ENCODE results near the gene CNTN4.

CNTN4 gene

DNA sequence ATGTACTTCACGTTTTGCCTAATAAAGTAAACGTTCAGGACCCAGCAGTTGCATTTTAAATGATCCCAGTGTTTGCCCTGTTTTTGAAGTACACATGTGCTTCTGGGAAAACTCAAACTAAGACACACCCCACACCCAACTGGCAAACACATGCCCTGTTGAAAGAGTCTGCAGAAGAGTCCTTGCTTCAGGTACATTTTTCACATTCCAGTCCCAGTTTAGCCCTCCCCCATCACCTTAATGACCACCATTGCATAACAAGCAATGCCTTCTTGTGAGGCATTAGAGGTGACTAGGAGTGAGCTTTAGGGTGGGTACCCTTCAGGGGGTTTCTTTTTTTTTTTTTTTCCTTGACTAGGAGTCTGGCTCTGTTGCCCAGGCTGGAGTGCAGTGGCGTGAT is 322.3 kb downstream of the CNTN4 start:
- no peak for DNase-seq

- DNase-seq = no peak
These were observed 324.5 kb downstream of the CNTN4 start for GRCh38 chr3:2423143-2423542.

DNA sequence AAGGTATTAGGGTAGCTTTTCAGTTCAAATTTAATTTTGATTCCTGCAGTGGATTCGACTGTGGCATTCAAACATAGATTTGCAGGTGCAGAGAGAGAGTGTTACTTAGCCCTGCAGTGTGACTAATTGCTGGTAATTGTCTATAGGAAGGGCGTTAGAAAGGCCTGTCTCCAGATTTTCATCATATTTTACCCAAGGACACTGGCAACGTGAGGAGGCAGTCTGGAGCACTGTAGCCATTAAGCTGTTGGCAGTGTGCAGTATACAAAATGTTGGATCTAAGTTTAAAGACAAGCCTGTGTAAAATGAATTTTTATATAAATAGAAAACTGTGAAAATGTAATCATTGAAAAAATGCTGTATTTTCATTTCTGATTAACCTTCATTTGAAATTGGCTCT is 342.9 kb downstream of the CNTN4 start:
- no peak for DNase-seq

- peak in 1 of 14 donors; percentile 74 for DNase-seq
These were observed 347.5 kb downstream of the CNTN4 start for GRCh38 chr3:2446146-2446545.

GRCh38 chr3:2452249-2452648 is 353.6 kb downstream of the CNTN4 start:
- peak in 1 of 14 donors; percentile 0 for DNase-seq

DNA sequence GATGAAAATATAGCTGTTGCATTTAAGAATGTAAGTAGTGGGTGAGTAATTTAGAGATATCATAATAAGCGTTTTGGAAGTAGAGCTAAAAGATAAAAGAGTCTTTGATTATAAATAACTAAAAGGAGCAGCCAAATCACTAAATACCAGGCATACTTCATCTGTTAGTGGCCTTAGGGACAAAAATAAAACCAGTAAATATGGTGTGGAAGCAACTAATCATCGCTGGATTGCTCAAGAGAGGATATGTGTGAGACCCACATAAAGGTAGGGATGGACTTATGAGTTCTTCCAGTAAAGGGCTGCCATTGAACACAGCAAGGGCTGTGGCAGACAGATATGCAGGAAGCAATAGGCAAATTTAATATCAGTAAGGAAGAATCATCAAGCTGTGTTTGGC is 356.2 kb downstream of the CNTN4 start:
- DNase-seq = no peak

GRCh38 chr3:2456788-2457187 is 358.1 kb downstream of the CNTN4 start:
- no peak for DNase-seq

- DNase-seq = no peak
These were observed 360.1 kb downstream of the CNTN4 start for GRCh38 chr3:2458816-2459215.

- no peak for DNase-seq
These were observed 367.2 kb downstream of the CNTN4 start for GRCh38 chr3:2465842-2466241.

- DNase-seq = no peak
These were observed 370.1 kb downstream of the CNTN4 start for GRCh38 chr3:2468816-2469215.

GRCh38 chr3:2476996-2477395 is 378.3 kb downstream of the CNTN4 start:
- no peak for DNase-seq

GRCh38 chr3:2477620-2478019 is 379.0 kb downstream of the CNTN4 start:
- DNase-seq = peak in 1 of 14 donors; percentile 45

- DNase-seq = no peak
These were observed 385.7 kb downstream of the CNTN4 start for GRCh38 chr3:2484162-2485026.

GRCh38 chr3:2485027-2485375 is 386.3 kb downstream of the CNTN4 start:
- no peak for DNase-seq

GRCh38 chr3:2495746-2496145 is 397.1 kb downstream of the CNTN4 start:
- peak in 1 of 14 donors; percentile 63 for DNase-seq

- DNase-seq = no peak
These were observed 406.2 kb downstream of the CNTN4 start for GRCh38 chr3:2504912-2505311.

- DNase-seq = no peak
These were observed 408.1 kb downstream of the CNTN4 start for GRCh38 chr3:2506776-2507175.

DNA sequence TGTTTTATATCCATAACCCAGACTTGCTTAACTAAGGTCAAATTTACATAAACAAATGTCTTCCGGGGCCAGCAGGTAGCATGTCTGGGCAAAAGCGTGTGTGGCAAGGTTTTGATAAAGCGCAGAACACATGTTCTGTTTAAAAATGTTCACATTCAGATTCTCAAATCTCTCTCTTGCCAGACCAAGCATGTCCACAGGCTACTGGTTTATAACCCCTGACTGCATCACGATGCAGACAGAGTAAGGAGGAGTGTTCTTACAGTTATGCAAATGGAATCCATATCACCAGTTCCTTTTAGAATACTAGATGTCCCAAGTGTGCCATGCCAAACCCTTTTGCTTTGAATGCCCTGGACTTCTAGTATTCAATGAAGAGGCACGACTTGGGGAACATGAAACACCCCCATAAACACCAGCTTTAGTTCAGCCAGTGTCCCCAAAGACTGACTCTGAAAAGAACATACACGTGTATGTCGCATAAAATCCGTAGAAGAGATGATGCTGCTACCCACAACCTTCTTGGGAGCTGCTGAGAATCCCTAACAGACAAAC is 412.0 kb downstream of the CNTN4 start:
- peak in 1 of 14 donors; percentile 53 for DNase-seq

DNA sequence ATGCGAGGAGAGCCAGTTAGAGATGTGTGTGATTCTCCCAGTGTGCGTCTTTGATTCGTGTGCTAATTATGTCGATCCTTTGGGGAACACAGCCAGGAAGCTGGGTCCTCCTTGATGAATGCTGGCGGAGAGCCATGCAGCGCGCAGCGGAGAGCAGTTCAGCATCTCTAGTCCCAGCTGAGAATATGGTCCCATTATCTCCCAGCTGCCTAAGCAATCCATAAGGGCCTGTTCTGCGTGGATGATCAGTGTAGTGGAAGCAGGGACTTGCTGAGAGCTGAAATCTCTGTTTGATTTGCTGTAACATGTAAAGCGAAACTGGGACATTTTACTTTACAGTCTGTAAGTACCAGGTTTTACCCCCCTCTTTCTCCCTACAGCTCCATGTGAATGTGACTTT is 412.7 kb downstream of the CNTN4 start:
- DNase-seq = peak in 5 of 14 donors; percentile 0 to 54 (median 8)

DNA sequence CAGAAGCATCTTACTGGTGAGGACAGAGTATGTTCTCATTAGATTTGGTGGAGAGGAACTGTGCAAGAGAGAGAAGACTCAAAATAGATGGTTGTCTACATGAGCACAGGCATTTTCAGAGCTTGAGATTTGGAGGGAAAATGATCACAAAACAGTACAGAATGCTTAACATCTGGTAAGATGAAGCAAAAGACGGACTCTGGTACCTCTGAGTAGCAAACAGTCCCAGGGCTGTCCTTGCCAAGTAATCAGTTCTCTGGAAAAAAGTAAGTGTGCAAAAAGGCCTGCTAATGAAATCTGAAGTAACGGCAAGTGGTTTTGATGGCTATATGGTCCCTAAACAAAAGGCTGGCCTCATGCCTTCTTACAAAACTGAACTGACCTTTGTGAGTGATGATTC is 414.2 kb downstream of the CNTN4 start:
- no peak for DNase-seq

GRCh38 chr3:2513986-2514385 is 415.3 kb downstream of the CNTN4 start:
- no peak for DNase-seq

GRCh38 chr3:2516762-2517441 is 418.2 kb downstream of the CNTN4 start:
- DNase-seq = no peak

DNA sequence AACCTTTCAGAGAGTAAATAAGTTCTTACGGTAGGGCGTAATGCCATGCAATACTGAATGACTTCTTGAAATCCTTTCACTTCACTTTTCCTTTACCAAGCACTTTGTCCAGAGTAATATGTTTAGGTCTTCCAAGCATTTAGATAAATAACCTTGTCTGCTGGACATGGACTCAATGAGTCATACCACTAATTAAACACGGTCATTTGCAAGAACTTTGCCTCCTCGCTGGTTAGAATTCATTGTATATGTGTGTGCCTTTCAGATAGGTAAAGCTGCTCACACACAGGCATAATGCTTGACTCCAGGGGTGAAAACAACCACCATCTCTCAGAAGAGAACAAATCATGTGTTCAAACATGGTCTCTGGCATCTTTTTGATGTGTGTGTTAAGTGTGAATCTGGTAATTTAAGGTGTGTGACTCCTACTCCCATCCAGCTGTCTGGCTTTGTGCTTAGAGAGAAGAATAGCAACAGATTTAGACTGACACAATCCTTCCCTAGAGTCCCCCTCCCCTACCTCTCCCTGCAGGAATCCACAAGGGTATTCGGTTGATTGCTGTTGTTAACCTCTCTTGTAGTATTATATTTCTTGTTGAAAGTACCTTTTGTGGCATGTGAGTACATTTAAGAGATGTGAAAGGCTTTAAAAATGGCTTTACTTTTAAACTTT is 419.0 kb downstream of the CNTN4 start:
- DNase-seq = no peak
